NT2/D1 (cell line): ENCODE results near the gene WSCD1.

Experiments
- DNase-seq: peaks from one replicate; pipeline ENCODE4 v3.0.0-alpha.2; 2011; ENCODE audit warnings: low read depth, low spot score
- H3K27me3 ChIP-seq: 2 replicates; pipeline ENCODE4 v1.6.0; 2011; ENCODE audit warnings: mild to moderate bottlenecking; ENCODE audit not compliant: insufficient read length, insufficient read depth
- H3K36me3 ChIP-seq: 2 replicates; pipeline ENCODE4 v1.6.1; 2011; ENCODE audit warnings: mild to moderate bottlenecking, low read length, mixed read lengths; ENCODE audit not compliant: insufficient read depth, insufficient read length
- H3K4me1 ChIP-seq: 2 replicates; pipeline ENCODE4 v1.5.1; 2011; ENCODE audit not compliant: insufficient read depth, insufficient read length
- H3K4me3 ChIP-seq: 2 replicates; pipeline ENCODE4 v1.5.1; 2011; ENCODE audit warnings: low read depth; ENCODE audit not compliant: insufficient read length
- H3K9ac ChIP-seq: 2 replicates; pipeline ENCODE4 v1.6.0; 2011; ENCODE audit warnings: low read depth; ENCODE audit not compliant: insufficient read length
- H3K9me3 ChIP-seq: 2 replicates; pipeline ENCODE4 v1.5.1; 2011; ENCODE audit warnings: mild to moderate bottlenecking, low read length; ENCODE audit not compliant: insufficient read depth
- SUZ12 ChIP-seq: IDR thresholded peaks from 2 replicates; pipeline ENCODE4 v1.6.1; 2011; ENCODE audit not compliant: insufficient read length, insufficient read depth; ENCODE audit errors: extremely low read depth
- YY1 ChIP-seq: IDR thresholded peaks from 2 replicates; pipeline ENCODE4 v1.6.1; 2011; ENCODE audit not compliant: insufficient read length, insufficient read depth
- ZNF274 ChIP-seq: IDR thresholded peaks from 2 replicates; pipeline ENCODE4 v1.6.1; 2011; ENCODE audit warnings: mild to moderate bottlenecking, low read depth, low read length

Gene WSCD1

DNA sequence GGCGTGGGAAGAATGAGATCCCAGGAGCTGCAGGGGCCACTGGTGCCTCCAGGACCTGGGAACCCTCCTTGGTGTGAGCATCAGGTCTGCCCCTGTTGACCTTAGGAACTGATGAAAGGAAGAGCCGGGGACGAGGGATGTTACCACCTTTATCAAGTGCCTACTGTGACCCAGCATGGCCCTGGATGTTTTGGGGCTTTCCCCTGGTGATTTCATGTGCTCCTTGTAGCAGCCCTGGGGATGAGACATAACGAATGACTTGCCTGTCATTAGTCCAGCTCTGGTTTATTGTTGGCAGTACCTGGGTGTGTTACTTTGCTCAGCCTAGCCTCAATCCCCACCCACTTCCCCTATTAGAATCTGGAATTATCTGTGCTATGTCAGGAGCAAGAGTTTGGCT, 39.9 kb downstream of the WSCD1 start:
- Histone ChIP-seq H3K4me3 (no peak overlapping the region), H3K36me3 (no peaks in the 10 kb centered on the region), H3K9me3 (no peaks in the 10 kb centered on the region), H3K27me3 (no peaks in the 10 kb centered on the region), H3K9ac (no peak overlapping the region), H3K4me1 (no peaks in the 10 kb centered on the region)
- no peak for DNase-seq
- TF ChIP-seq YY1 (no peak), ZNF274 (no peak), SUZ12 (no peak)

GRCh38 chr17:6110592-6110991, 40.4 kb downstream of the WSCD1 start:
- no peaks in the 10 kb centered on the region for H3K4me1 ChIP-seq
- H3K4me3 ChIP-seq, result no peak overlapping the region
- no peaks in the 10 kb centered on the region for H3K36me3 ChIP-seq
- no peak overlapping the region for H3K9ac ChIP-seq
- no peak for DNase-seq
- H3K27me3 ChIP-seq, result no peaks in the 10 kb centered on the region
- TF ChIP-seq ZNF274, result no peak
- H3K9me3 ChIP-seq, result no peaks in the 10 kb centered on the region

DNA sequence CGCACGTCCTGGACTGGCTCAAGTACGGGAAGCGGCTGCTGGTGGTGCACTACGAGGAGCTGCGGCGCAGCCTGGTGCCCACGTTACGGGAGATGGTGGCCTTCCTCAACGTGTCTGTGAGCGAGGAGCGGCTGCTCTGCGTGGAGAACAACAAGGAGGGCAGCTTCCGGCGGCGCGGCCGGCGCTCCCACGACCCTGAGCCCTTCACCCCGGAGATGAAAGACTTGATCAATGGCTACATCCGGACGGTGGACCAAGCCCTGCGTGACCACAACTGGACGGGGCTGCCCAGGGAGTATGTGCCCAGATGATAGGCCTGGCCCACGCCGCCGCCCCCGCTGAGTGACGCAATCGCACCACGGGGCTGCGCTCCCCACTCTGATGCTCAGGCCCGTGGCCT, 50.2 kb downstream of the WSCD1 start:
- DNase-seq, result no peak
- H3K36me3 ChIP-seq, result peaks cover 8% of the 10 kb centered on the region
- no peak overlapping the region for H3K4me3 ChIP-seq
- TF ChIP-seq SUZ12 (no peak), YY1 (no peak), ZNF274 (no peak)
- H3K4me1 ChIP-seq, result no peaks in the 10 kb centered on the region
- peaks cover 11% of the 10 kb centered on the region for H3K9me3 ChIP-seq
- H3K9ac ChIP-seq, result no peak overlapping the region
- H3K27me3 ChIP-seq, result no peaks in the 10 kb centered on the region

DNA sequence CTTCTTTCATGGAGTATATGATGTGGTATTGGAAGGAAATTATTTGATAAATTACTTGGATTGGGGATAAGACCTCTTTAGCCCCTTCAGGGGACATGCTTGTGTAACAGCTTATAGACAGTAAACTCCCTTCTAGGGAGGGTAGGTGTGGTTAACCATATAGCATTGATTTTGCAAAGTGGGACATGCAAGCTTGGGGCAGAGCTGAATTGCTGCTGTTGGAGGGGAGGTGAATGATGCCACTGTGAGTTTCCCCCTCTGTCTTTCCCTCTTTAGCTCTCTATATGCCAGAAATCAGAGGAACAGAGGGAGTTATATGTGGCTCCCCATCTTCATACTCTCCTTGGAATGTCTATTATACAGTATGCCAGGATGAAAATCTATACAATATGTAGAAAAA, 54.7 kb downstream of the WSCD1 start:
- no peak for TF ChIP-seq ZNF274
- no peak for TF ChIP-seq YY1
- TF ChIP-seq SUZ12, result no peak
- H3K9me3 ChIP-seq, result peaks cover 11% of the 10 kb centered on the region
- no peaks in the 10 kb centered on the region for H3K27me3 ChIP-seq
- peaks cover 3% of the 10 kb centered on the region for H3K36me3 ChIP-seq
- H3K4me3 ChIP-seq, result no peak overlapping the region
- H3K4me1 ChIP-seq, result no peaks in the 10 kb centered on the region
- H3K9ac ChIP-seq, result no peak overlapping the region
- no peak for DNase-seq

GRCh38 chr17:6126768-6127167, 56.6 kb downstream of the WSCD1 start:
- no peaks in the 10 kb centered on the region for H3K36me3 ChIP-seq
- no peak for DNase-seq
- H3K9me3 ChIP-seq, result peaks cover 11% of the 10 kb centered on the region
- H3K27me3 ChIP-seq, result no peaks in the 10 kb centered on the region
- no peaks in the 10 kb centered on the region for H3K4me1 ChIP-seq
- H3K4me3 ChIP-seq, result no peak overlapping the region
- no peak for TF ChIP-seq YY1
- no peak for TF ChIP-seq ZNF274
- TF ChIP-seq SUZ12, result no peak
- H3K9ac ChIP-seq, result no peak overlapping the region

DNA sequence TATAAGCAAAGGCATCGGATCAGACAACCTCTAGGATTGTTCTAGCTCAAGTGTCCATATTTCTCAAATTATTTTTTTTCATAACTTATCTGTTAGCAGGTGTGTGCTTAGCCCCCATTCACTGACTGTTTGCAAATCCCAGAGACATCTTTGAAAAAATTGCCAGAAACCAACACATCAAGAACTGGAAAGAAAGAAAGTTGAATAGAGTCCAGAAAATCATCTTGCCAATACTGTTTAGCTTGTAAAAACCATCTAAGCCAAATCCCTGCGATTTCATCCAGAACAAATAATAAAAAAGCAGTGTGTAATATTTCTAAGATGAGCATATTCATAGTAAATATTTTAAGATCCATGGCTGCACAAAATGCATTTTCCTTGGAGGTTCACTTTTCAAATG, 64.5 kb downstream of the WSCD1 start:
- no peak for DNase-seq
- H3K36me3 ChIP-seq, result no peaks in the 10 kb centered on the region
- H3K9ac ChIP-seq, result no peak overlapping the region
- H3K9me3 ChIP-seq, result no peaks in the 10 kb centered on the region
- no peak overlapping the region for H3K4me3 ChIP-seq
- no peak for TF ChIP-seq YY1
- no peak for TF ChIP-seq SUZ12
- no peak for TF ChIP-seq ZNF274
- H3K27me3 ChIP-seq, result no peaks in the 10 kb centered on the region
- no peaks in the 10 kb centered on the region for H3K4me1 ChIP-seq

DNA sequence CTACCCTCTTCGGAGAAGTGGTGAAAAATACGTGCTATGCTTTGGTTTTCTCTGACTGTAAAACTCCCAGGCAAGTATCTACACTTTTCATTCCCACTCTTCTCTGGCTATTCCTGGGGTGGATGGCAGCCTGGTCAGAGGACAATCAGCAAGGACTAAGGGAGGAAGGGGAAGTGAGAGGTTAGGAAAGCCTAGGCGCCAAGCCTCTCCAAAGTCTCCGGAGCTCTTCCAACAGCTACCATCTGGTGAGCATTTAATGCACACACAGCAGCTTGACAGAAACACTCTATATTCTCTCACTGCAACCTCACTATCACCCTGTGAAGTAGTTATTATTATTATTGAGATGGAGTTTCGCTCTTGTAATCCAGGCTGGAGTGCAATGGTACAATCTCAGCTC, 65.1 kb downstream of the WSCD1 start:
- Histone ChIP-seq H3K9ac (no peak overlapping the region), H3K9me3 (no peaks in the 10 kb centered on the region), H3K4me3 (no peak overlapping the region), H3K4me1 (no peaks in the 10 kb centered on the region), H3K27me3 (no peaks in the 10 kb centered on the region), H3K36me3 (no peaks in the 10 kb centered on the region)
- DNase-seq, result no peak
- TF ChIP-seq SUZ12 (no peak), YY1 (no peak), ZNF274 (no peak)

DNA sequence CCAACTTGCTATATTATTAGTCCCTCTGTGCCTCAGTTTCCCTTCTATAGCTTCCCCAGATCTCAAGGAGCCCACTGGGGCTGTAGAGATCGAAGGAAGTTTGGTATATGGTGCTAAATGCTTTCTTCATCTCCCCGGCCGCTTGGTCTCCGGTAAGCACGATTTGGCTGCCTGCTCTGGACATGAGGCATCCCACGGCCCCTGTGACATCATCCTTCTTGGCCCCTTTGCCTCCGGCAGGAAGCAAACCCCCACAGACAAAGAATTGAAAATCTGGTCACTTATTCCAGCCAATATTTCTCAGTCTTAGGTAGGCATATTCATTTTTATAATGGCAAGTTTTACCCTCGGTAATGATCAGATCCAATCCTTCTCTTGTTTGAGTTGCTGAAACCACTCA, 65.8 kb downstream of the WSCD1 start:
- no peak for DNase-seq
- H3K9ac ChIP-seq, result no peak overlapping the region
- H3K36me3 ChIP-seq, result no peaks in the 10 kb centered on the region
- TF ChIP-seq YY1, result no peak
- TF ChIP-seq ZNF274, result no peak
- no peak for TF ChIP-seq SUZ12
- no peaks in the 10 kb centered on the region for H3K27me3 ChIP-seq
- H3K4me3 ChIP-seq, result no peak overlapping the region
- no peaks in the 10 kb centered on the region for H3K9me3 ChIP-seq
- no peaks in the 10 kb centered on the region for H3K4me1 ChIP-seq
